Nephron (organoid): ENCODE results near the gene RILPL1.

Experiments used
- H3K27ac Mint-ChIP-seq, 3 experiments: 2 replicates each; pipeline ENCODE4 v1.8.0; 2020; ENCODE audit warnings: mixed read lengths in 3 of 3, mild to moderate bottlenecking in 2 of 3, moderate library complexity in 1 of 3
- H3K27me3 Mint-ChIP-seq: 2 replicates; pipeline ENCODE4 v1.8.0; 2021; ENCODE audit warnings: low read depth, mild to moderate bottlenecking, moderate library complexity, mixed read lengths
- H3K36me3 Mint-ChIP-seq: 2 replicates; pipeline ENCODE4 v1.8.0; 2020; ENCODE audit warnings: low read depth, mixed read lengths
- H3K4me1 Mint-ChIP-seq: 2 replicates; pipeline ENCODE4 v1.8.0; 2020; ENCODE audit warnings: mixed read lengths
- H3K4me3 Mint-ChIP-seq, 3 experiments: 2 replicates each; pipeline ENCODE4 v1.8.0; 2020; ENCODE audit warnings: mild to moderate bottlenecking in 3 of 3, mixed read lengths in 3 of 3, moderate library complexity in 2 of 3
- H3K9me3 Mint-ChIP-seq: 2 replicates; pipeline ENCODE4 v1.8.0; 2020; ENCODE audit warnings: mixed read lengths
- TF ChIP-seq, protein P1 (sequence below), 3 experiments: fragments of 200-600 bp; sonication (generic); IDR thresholded peaks; one replicate each; pipeline ENCODE4 v1.5.0; 2021; ENCODE audit warnings: antibody characterized with exemption in 3 of 3; ENCODE audit not compliant: unreplicated experiment in 3 of 3

The RILPL1 gene

DNA sequence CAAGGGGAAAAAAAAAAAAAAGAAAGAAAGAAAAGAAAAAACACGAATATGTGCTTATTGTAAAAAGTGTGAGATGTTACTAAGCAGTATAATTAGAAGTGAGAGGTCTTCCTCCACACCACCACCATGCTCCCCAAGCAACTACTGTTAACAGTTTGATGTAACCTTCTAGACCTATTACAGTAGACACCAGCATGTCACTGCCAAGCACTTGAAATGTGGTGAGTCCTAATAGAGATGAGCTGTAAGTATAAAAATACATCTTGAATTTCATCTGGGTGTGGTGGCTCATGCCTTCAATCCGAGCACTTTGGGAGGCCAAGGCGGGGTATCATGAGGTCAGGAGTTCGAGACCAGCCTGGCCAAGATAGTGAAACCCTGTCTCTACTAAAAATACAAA lies 83.7 kb downstream of the RILPL1 start:
- H3K4me3 Mint-ChIP-seq: no peak overlapping the region
- H3K9me3 Mint-ChIP-seq: no peaks in the 10 kb centered on the region
- TF ChIP-seq, protein P1, sequence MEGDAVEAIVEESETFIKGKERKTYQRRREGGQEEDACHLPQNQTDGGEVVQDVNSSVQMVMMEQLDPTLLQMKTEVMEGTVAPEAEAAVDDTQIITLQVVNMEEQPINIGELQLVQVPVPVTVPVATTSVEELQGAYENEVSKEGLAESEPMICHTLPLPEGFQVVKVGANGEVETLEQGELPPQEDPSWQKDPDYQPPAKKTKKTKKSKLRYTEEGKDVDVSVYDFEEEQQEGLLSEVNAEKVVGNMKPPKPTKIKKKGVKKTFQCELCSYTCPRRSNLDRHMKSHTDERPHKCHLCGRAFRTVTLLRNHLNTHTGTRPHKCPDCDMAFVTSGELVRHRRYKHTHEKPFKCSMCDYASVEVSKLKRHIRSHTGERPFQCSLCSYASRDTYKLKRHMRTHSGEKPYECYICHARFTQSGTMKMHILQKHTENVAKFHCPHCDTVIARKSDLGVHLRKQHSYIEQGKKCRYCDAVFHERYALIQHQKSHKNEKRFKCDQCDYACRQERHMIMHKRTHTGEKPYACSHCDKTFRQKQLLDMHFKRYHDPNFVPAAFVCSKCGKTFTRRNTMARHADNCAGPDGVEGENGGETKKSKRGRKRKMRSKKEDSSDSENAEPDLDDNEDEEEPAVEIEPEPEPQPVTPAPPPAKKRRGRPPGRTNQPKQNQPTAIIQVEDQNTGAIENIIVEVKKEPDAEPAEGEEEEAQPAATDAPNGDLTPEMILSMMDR (IDR thresholded peaks at IDR 0.05; ENCODE audit: unreplicated experiment in 3 of 3): no peak
- H3K27me3 Mint-ChIP-seq: no peaks in the 10 kb centered on the region
- H3K4me1 Mint-ChIP-seq: peaks cover 8% of the 10 kb centered on the region
- H3K36me3 Mint-ChIP-seq: no peaks in the 10 kb centered on the region
- H3K27ac Mint-ChIP-seq: no peak overlapping the region

- no peak overlapping the region for H3K4me3 Mint-ChIP-seq
- peaks cover 8% of the 10 kb centered on the region for H3K4me1 Mint-ChIP-seq
- no peak overlapping the region for H3K27ac Mint-ChIP-seq
- no peaks in the 10 kb centered on the region for H3K27me3 Mint-ChIP-seq
- H3K36me3 Mint-ChIP-seq: no peaks in the 10 kb centered on the region
- no peaks in the 10 kb centered on the region for H3K9me3 Mint-ChIP-seq
- TF ChIP-seq, protein P1 (IDR thresholded peaks at IDR 0.05; ENCODE audit: unreplicated experiment in 3 of 3): no peak
Observed at GRCh38 chr12:123449249-123449733, 84.2 kb downstream of the RILPL1 start.

GRCh38 chr12:123446333-123446713 lies 87.2 kb downstream of the RILPL1 start:
- H3K9me3 Mint-ChIP-seq: no peaks in the 10 kb centered on the region
- H3K4me1 Mint-ChIP-seq: peaks cover 8% of the 10 kb centered on the region
- peak overlapping the region; percentile 51 to 89 (median 73) for H3K27ac Mint-ChIP-seq
- H3K4me3 Mint-ChIP-seq: no peak overlapping the region
- no peaks in the 10 kb centered on the region for H3K36me3 Mint-ChIP-seq
- H3K27me3 Mint-ChIP-seq: no peaks in the 10 kb centered on the region
- TF ChIP-seq, protein P1 (IDR thresholded peaks at IDR 0.05; ENCODE audit: unreplicated experiment in 3 of 3): no peak

DNA sequence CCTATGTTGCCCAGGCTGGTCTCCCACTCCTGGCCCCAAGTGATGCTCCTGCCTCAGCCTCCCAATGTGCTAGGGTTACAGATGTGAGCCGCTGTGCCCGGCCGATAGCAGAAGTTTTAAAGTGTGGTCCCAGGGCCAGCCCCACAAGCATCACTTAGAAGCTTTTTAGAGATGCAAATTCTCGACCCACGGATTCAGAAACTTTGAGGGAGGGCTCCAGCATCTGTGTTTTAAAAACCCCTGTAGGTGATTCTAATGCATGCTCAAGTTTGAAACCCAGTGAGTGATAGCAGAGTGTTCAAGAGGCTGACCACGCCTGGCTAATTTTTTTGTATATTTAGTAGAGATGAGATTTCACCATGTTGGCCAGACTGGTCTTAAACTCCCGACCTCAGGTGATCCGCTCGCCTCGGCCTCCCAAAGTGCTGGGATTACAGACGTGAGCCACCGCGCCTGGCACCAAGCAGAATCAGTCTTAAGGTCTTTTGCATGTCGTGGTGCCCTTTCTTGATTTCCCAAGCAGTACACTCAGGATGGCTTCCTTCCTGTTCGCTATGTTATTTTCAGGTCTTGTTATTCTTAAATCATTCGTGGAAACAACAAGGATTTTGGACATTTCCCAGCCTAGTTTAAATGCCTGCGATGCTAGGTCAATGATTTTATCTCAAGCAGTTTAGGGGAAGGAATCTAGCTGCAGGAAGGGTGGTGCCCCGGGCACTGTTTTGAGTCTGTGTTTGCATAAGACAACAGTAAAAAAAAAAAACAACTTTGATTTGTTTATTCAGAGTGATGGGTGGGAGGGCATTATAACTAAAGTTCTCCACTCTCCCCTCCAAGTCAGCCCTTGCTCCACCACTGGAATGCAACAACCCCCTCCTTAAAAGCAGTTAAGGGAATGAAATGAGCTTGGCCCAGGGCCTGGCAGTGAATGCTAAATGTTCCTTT lies 87.9 kb downstream of the RILPL1 start:
- no peaks in the 10 kb centered on the region for H3K27me3 Mint-ChIP-seq
- peaks cover 8% of the 10 kb centered on the region for H3K4me1 Mint-ChIP-seq
- no peak overlapping the region for H3K4me3 Mint-ChIP-seq
- H3K27ac Mint-ChIP-seq: peak overlapping the region; percentile 51 to 89 (median 73)
- TF ChIP-seq, protein P1 (IDR thresholded peaks at IDR 0.05; ENCODE audit: unreplicated experiment in 3 of 3): no peak
- H3K36me3 Mint-ChIP-seq: no peaks in the 10 kb centered on the region
- H3K9me3 Mint-ChIP-seq: no peaks in the 10 kb centered on the region

DNA sequence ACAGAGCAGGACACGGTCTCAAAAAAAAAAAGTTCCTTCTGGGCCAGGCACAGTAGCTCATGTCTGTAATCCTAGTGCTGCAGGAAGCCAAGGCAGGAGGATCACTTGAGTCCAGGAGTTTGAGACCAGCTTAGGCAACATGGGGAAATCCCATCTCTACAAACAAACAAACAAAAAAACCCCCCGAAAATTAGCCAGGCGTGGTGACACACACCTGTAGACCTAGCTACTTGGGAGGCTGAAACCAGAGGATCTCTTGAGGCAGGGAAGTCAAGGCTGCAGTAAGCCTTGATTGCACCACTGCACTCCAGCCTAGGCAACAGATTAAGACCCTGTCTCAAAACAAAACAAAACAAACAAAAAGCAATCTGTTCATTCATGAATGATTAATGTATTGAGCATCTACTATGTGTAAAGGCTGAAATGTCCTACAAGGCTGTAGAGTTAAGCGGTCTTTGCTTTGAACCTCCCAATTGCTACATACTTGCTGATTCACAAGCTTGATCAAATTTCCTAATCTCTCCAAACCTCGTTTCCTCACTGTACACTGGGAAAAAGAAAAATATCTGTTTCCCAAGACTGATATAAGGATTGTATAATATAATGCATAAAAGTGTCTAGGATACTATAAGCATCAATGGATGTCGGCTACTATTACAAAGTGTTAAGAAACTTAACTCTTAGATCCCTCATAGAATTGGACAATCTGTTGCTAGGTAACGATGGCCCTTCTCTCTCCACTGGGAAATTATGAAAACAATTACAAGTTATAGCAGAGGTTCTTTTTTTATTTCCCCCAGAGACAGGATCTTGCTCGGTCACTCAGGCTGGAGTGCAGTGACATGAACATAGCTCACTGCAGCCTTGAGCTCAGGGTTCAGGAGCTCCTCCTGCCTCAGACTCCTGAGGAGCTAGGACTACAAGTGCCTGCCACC lies 89.2 kb downstream of the RILPL1 start:
- no peaks in the 10 kb centered on the region for H3K27me3 Mint-ChIP-seq
- peaks cover 8% of the 10 kb centered on the region for H3K4me1 Mint-ChIP-seq

More for the DNA sequence above, 89.2 kb downstream of the RILPL1 start:
- Mint-ChIP-seq H3K4me3 (no peak overlapping the region), H3K36me3 (no peaks in the 10 kb centered on the region), H3K27ac (peak overlapping the region in 1 of 3 experiments; percentile 54), H3K9me3 (no peaks in the 10 kb centered on the region)
- TF ChIP-seq, protein P1 (IDR thresholded peaks at IDR 0.05; ENCODE audit: unreplicated experiment in 3 of 3): no peak
